Measurements from ENCODE around the gene INPP5J.

INPP5J gene

GRCh38 chr22:31091106-31091975 is 31.4 kb upstream of the INPP5J start:
- no peak for DNase-seq (ENCODE audit: extremely low spot score)
- ChIA-PET CTCF (no interaction called here), POLR2A (no interaction called here)
- TF ChIP-seq ELF4 (IDR thresholded peaks at IDR 0.05) (no peak), ZNF384 (IDR thresholded peaks at IDR 0.05) (no peak), LEF1 (IDR thresholded peaks at IDR 0.05; ENCODE audit: borderline replicate concordance) (no peak), FOXK2 (IDR thresholded peaks at IDR 0.05) (no peak)
- TF ChIP-seq, protein P1, sequence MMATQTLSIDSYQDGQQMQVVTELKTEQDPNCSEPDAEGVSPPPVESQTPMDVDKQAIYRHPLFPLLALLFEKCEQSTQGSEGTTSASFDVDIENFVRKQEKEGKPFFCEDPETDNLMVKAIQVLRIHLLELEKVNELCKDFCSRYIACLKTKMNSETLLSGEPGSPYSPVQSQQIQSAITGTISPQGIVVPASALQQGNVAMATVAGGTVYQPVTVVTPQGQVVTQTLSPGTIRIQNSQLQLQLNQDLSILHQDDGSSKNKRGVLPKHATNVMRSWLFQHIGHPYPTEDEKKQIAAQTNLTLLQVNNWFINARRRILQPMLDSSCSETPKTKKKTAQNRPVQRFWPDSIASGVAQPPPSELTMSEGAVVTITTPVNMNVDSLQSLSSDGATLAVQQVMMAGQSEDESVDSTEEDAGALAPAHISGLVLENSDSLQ (IDR thresholded peaks at IDR 0.05) = no peak

DNA sequence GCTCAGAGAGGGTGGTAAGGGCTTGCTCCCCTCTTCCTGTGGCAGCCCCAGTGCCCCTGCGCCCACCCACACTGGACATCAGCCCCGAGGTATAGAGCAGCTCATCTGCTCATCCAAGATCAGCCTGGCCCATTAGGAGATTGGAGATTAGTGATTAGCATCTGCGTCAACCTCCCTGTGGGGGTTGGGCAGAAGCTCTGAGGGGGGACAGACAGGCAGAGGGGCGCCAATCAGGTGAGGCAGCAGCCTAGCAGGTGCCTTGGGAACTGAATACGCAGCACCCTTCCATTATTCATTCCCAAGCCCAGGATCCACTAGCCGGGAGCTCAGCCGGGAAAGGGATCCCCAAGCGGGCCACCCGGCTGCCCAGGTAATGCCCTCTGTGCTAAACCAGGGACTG is 30.6 kb upstream of the INPP5J start:
- no peak for DNase-seq (ENCODE audit: extremely low spot score)
- ChIA-PET CTCF (no interaction called here), POLR2A (no interaction called here)
- no peak for TF ChIP-seq ELF4 (IDR thresholded peaks at IDR 0.05)
- TF ChIP-seq TARDBP (IDR thresholded peaks at IDR 0.05) = no peak
- no peak for TF ChIP-seq SUZ12 (IDR thresholded peaks at IDR 0.05)
- TF ChIP-seq ZNF384 (IDR thresholded peaks at IDR 0.05) = no peak
- TF ChIP-seq BHLHE40 (IDR thresholded peaks at IDR 0.05; ENCODE audit: borderline replicate concordance) = no peak
- no peak for TF ChIP-seq NFRKB (IDR thresholded peaks at IDR 0.05)
- TF ChIP-seq ARNT (IDR thresholded peaks at IDR 0.05) = no peak
- TF ChIP-seq HDGF (IDR thresholded peaks at IDR 0.05; ENCODE audit: borderline replicate concordance) = no peak
- TF ChIP-seq LEF1 (IDR thresholded peaks at IDR 0.05; ENCODE audit: borderline replicate concordance) = no peak
- no peak for TF ChIP-seq FOXA1 (IDR thresholded peaks at IDR 0.05)
- TF ChIP-seq CTBP1 (IDR thresholded peaks at IDR 0.05; ENCODE audit: borderline replicate concordance) = no peak
- TF ChIP-seq L3MBTL2 (conservative IDR thresholded peaks at IDR 0.05) = no peak
- no peak for TF ChIP-seq FOXK2 (IDR thresholded peaks at IDR 0.05)
- TF ChIP-seq FOXM1 (IDR thresholded peaks at IDR 0.05; ENCODE audit: borderline replicate concordance) = no peak

- ChIA-PET CTCF (interaction anchor here (1.0 to 1.2 kb wide), 2 partner anchors 10 to 14 kb away, joined by 3 read pairs; partner anchors contain the start of gene SELENOM), POLR2A (interaction anchor here (1.0 kb wide), 1 partner anchor 12 kb away, joined by 3 read pairs; the partner anchor contains the start of gene SMTN)
- TF ChIP-seq CTBP1 (IDR thresholded peaks at IDR 0.05; ENCODE audit: borderline replicate concordance) (no peak), ZNF384 (IDR thresholded peaks at IDR 0.05) (no peak), TARDBP (IDR thresholded peaks at IDR 0.05) (no peak), BHLHE40 (IDR thresholded peaks at IDR 0.05; ENCODE audit: borderline replicate concordance) (no peak), LEF1 (IDR thresholded peaks at IDR 0.05; ENCODE audit: borderline replicate concordance) (no peak), NFRKB (IDR thresholded peaks at IDR 0.05) (no peak), SUZ12 (IDR thresholded peaks at IDR 0.05) (no peak), FOXM1 (IDR thresholded peaks at IDR 0.05; ENCODE audit: borderline replicate concordance) (no peak), HDGF (IDR thresholded peaks at IDR 0.05; ENCODE audit: borderline replicate concordance) (no peak), FOXK2 (IDR thresholded peaks at IDR 0.05) (no peak), L3MBTL2 (conservative IDR thresholded peaks at IDR 0.05) (no peak)
- TF ChIP-seq, protein P1 (IDR thresholded peaks at IDR 0.05) = no peak
- DNase-seq (ENCODE audit: extremely low spot score) = no peak
These were observed 29.5 kb upstream of the INPP5J start for GRCh38 chr22:31093086-31093850.

DNA sequence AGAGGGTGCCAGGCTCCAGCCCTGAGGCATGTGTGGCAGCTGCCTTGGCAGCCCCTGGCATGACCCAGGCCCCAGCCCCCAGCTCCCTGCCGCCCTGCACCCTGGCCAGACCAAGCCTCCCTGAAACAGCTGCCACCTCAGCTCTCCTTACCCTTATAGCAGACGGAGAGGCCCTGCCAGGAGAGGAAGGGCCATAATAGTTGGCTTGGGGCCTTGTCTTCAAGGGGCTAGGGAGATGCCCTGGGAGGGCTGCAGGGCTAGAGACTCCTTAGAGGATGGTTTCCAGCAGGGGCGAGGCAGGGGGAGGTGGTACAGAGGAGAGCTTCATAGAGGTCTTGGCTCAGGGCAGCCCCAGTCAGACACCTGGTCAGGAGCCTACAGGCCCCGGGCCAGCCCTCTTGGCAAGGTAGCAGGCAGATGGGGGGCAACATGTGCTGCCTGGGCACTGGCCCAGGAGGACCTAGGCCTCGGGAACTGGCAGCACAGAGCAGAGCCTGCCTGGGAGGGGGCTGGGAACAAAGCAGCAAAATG is 28.7 kb upstream of the INPP5J start:
- DNase-seq (ENCODE audit: extremely low spot score) = no peak
- POLR2A ChIA-PET = interaction anchor here (1.0 kb wide), 1 partner anchor 13 kb away, joined by 3 read pairs; the partner anchor contains the start of gene SMTN
- TF ChIP-seq ZNF384 (IDR thresholded peaks at IDR 0.05) (no peak), CTBP1 (IDR thresholded peaks at IDR 0.05; ENCODE audit: borderline replicate concordance) (no peak), ELF4 (IDR thresholded peaks at IDR 0.05) (no peak), ARNT (IDR thresholded peaks at IDR 0.05) (no peak), SP1 (IDR thresholded peaks at IDR 0.05) (no peak), FOXM1 (IDR thresholded peaks at IDR 0.05; ENCODE audit: borderline replicate concordance) (no peak), TARDBP (IDR thresholded peaks at IDR 0.05) (no peak), NFRKB (IDR thresholded peaks at IDR 0.05) (no peak), BHLHE40 (IDR thresholded peaks at IDR 0.05; ENCODE audit: borderline replicate concordance) (no peak), HDGF (IDR thresholded peaks at IDR 0.05; ENCODE audit: borderline replicate concordance) (no peak), FOXA1 (IDR thresholded peaks at IDR 0.05) (no peak), FOXK2 (IDR thresholded peaks at IDR 0.05) (no peak), SUZ12 (IDR thresholded peaks at IDR 0.05) (no peak), L3MBTL2 (conservative IDR thresholded peaks at IDR 0.05) (no peak), LEF1 (IDR thresholded peaks at IDR 0.05; ENCODE audit: borderline replicate concordance) (no peak)
- TF ChIP-seq, protein P1 (IDR thresholded peaks at IDR 0.05) = no peak
- CTCF ChIA-PET = interaction anchor here (1.0 to 1.2 kb wide), 2 partner anchors 11 to 13 kb away, joined by 3 read pairs; partner anchors contain the start of gene SELENOM

- no peak for TF ChIP-seq TARDBP (IDR thresholded peaks at IDR 0.05)
- no peak for TF ChIP-seq LEF1 (IDR thresholded peaks at IDR 0.05; ENCODE audit: borderline replicate concordance)
- no peak for TF ChIP-seq SUZ12 (IDR thresholded peaks at IDR 0.05)
- TF ChIP-seq CTBP1 (IDR thresholded peaks at IDR 0.05; ENCODE audit: borderline replicate concordance) = no peak
- TF ChIP-seq, protein P1 (IDR thresholded peaks at IDR 0.05) = no peak
- TF ChIP-seq ZNF384 (IDR thresholded peaks at IDR 0.05) = no peak
- no peak for TF ChIP-seq FOXK2 (IDR thresholded peaks at IDR 0.05)
- no peak for TF ChIP-seq NFRKB (IDR thresholded peaks at IDR 0.05)
- no peak for TF ChIP-seq BHLHE40 (IDR thresholded peaks at IDR 0.05; ENCODE audit: borderline replicate concordance)
- no peak for TF ChIP-seq FOXA1 (IDR thresholded peaks at IDR 0.05)
- TF ChIP-seq ARNT (IDR thresholded peaks at IDR 0.05) = no peak
- TF ChIP-seq HDGF (IDR thresholded peaks at IDR 0.05; ENCODE audit: borderline replicate concordance) = no peak
- TF ChIP-seq L3MBTL2 (conservative IDR thresholded peaks at IDR 0.05) = no peak
- no peak for TF ChIP-seq SP1 (IDR thresholded peaks at IDR 0.05)
- TF ChIP-seq FOXM1 (IDR thresholded peaks at IDR 0.05; ENCODE audit: borderline replicate concordance) = no peak
- POLR2A ChIA-PET = interaction anchor here (1.5 kb wide), 1 partner anchor 13 kb away, joined by 7 read pairs; the partner anchor contains the start of gene SELENOM
- no peak for DNase-seq (ENCODE audit: extremely low spot score)
- CTCF ChIA-PET = interaction anchor here (1.0 to 1.2 kb wide), 2 partner anchors 11 to 12 kb away, joined by 3 read pairs; partner anchors contain the start of gene SELENOM
These were observed 28.0 kb upstream of the INPP5J start for GRCh38 chr22:31094741-31095140.

Data from HEK293T (cell line).